Measurements from ENCODE around the gene NUP62CL.
A peak's percentile ranks its signal among the peaks of the same experiment; 100 is the strongest.
"Not testable (repeated sequence)": the region's sequence is repeated elsewhere in the genome, so short reads cannot be mapped to it uniquely, and the experiment has no call there.

The NUP62CL gene, protein sequence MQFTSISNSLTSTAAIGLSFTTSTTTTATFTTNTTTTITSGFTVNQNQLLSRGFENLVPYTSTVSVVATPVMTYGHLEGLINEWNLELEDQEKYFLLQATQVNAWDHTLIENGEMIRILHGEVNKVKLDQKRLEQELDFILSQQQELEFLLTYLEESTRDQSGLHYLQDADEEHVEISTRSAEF

DNA sequence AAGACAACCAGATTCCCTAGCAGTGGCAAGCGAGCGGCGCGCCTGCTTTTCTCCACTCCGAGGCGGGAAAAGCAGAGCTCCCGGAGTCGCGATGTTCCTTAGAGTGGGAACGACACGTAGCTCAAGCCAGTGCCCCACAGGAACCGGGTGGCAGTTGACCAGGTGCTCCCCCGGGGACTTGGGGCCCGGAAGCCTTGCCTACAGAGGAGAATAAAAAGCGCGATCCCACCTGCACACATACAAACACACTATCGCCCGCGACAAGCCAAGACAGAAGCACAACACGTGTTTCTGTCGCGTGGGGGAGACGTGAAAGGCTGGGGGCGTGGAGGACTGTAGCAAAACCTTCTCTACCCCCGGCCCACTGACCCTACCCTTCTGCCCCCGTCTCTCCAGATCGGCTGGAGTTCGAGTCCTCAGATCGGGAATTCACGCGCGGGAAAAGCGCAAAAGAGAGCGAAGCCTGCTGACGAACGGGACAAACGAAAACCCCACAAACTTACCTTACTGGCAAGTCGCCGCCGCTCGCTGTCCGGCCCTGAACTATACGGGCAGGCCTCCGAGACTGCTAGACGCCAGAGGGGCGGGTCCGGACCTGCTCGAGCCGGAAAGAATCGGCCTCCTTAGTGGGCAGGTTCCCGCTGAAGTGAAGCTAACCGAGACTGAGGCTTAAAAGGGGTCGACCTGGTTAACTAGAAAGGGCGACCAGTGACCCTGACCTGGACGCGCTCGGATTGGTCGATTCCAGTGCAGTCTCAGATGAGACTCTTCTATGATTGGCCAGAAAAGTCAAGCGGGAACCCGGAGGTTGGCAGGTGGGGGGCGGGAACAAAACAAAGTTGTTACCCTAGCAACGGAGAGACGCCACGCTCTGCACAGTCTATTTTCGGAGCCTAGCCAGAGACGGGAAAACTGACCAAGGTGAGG, at the start of gene NUP62CL, which contains the start of gene DNAAF6:
Gene NUP62CL, minus strand, starts transcription at position 664 of the 927 bp plus-strand sequence. CDS start 31,287 bp downstream, outside the sequence.
Gene DNAAF6, plus strand, starts transcription at position 842 of the 927 bp plus-strand sequence. CDS start 6,265 bp downstream, outside the sequence.
- DNase-seq (ENCODE audit: low spot score): peak; percentile 82

DNA sequence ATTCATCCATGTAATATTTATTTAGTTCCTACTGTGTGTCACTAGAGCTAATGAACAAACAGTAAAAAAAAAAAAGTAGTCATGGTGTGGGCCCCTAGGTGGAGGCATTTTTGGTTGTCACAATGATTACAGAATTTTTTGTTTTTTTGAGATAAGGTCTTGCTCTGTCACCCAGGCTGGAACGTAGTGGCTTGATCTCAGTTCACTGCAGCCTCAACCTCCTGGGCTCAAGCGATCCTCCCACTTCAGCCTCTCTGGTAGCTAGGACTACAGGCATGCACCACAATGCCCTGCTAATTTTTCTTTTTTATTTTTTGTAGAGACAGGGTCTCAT, 22.2 kb upstream of the NUP62CL start:
- no peak for DNase-seq (ENCODE audit: low spot score)

DNA sequence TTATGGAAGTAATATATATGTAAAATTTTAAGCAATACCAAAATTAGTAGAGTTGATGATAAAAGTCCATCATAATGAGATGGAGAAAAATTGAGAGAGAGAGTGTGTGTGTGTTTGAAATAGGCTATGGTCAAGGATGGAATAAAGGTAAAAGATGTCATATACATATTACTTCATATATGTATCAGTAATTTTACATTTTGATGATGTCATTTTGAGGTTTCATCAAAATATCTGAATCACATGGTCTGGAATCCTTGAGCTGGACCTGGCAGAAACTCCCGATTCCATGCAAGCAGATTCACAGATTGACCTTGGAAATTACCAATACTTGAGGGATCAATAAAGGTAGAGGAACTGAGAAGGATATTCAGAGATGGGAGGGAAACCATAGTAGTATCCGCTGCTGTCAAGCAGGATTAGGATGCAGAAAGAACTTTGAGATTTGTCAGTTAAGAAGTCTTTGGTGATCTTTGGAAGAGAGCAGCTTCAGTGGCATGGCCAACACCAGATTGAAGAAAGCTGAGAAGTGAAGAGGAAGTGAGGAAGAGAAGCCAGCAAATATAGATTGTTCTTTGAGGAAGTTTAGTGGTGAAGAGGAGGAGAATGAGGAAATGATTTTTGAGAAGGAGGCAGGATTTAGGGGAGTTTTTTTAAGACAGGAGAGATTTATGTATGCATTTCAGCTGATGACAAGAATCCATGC, 21.7 kb upstream of the NUP62CL start:
- DNase-seq (ENCODE audit: low spot score): no peak

DNA sequence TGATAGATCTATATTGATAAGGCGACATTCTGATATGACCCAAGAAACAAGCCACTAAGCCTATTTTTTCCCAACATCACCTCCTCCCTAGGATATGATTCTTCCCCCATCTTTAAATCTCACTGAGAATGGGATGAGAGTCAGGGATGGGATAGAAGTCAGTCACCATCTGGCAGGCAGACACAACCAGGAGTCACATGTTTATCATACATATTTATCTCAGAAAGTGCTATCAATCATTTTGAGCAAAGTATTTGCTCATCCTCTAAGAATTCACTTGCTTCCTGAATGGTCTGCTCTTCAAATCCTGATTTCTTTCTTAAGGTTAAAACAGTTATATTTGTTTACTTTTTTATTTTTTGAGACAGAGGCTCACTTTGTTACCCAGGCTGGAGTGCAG, 20.5 kb upstream of the NUP62CL start:
- DNase-seq (ENCODE audit: low spot score): no peak

DNA sequence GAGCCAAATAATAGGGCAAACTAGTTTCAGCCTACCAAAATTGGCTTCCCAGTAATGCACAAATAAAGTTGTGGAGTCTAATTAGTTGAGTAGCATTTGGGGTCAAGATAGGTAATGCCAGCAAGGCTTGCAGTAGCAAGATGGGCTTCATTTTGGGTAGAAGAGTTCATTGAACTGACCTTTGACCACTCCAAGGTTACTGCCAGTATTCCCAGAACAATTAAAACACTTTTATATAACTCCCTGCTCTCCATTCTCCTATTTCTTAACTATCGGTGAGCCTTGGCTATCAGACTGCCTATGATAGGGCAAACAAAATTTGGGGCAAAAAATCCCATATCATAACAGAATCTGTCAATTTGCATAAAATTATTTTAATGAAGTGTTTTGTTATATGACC, 7.2 kb upstream of the NUP62CL start:
- no peak for DNase-seq (ENCODE audit: low spot score)

DNA sequence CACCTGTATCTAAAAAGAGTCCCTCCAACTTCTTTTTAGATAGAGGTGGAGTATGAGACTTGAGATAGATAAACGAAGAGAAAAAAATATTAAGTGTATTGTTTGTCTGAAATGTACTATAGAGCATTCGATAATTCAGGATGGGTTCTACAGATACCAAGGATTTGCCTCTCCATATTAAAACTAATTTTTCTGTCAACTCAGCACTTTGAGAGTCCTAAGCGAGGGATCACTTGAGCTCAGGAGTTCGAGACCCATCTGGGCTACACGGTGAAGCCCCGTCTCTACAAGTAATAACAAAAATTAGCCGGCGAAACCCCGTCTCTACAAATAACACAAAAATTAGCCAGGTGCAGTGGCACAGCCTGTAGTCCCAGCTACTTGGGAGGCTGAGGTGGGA, 1.7 kb upstream of the NUP62CL start:
- no peak for DNase-seq (ENCODE audit: low spot score)

DNA sequence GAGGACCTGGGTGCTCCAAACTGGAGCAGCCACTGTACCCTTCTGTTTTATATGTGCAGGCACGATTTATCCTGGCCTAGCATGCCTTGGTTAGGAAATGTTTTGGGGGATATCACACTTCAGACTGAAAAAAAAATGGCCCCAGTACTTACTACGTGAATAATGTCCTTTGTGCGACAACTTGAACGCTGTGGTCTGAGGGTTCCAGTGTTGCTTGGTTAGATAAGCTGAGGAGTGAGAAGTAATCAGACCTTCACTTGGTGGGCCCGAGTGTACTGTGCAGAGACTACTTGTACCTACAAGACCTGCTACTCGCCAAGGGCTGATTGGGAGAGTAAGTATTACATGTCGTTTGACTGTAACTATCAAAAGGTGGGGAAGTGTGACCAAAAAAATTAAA, 856 bp upstream of the NUP62CL start:
- no peak for DNase-seq (ENCODE audit: low spot score)

DNA sequence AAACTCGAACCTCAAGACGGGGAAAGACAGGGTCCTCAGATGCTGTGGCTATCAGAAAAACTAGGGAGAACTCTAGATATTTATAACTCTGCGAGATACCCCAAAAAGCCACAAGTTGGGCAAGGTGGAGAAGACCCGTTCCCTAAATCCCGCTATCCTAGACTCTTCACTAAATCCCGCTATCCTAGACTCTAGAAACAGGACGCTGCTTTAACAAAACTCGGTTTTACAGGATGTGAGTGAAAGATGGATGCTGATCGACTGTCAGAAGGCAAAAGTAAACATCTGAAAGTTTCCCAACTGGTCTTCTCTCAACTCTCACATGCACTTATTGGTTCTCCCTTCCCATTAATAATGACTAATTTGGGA, 448 bp upstream of the NUP62CL start:
- DNase-seq (ENCODE audit: low spot score): no peak

DNA sequence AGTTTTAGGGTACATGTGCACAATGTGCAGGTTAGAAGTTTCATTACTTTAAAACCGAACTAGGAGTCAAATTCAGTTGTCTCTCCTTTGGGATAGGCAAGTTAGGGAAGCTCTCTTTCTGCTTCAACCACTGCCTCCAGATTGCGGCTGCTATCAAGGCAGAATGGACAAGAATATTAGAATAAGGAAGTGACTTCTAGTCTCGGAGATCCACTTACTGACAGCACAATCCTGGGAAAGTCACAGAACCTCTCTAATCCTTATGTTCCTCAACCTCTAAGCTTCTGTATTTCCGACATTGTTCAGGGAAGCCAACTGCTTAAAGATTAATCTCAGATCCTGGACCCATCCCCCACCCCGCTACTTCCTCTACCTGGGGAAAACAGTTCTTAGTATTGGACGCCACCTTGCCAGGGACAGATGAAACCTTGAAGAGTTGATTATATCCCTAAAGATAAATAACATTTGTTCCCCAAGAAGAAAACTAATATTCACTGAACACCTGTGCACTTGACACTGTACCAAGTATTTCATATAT, 2.1 kb downstream of the NUP62CL start:
- no peak for DNase-seq (ENCODE audit: low spot score)

DNA sequence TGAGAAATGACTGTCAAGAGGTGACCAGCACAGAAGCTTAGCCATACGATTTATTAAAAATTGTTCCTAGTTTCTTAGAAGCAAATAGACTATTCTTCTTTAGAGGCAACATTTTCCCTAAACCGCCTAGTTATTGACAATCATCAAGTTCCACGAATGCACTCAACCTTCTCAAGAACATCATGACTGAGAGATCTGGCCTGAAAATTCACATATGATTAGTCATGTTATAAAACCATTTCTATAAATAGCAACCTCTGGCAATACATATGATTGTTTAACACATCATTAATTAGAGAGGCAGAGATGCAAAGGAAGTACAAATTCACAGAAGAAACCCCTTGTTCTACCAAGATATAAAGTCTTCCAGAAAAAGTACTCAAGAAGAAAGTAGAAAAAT, 6.7 kb downstream of the NUP62CL start:
- DNase-seq (ENCODE audit: low spot score): no peak

DNA sequence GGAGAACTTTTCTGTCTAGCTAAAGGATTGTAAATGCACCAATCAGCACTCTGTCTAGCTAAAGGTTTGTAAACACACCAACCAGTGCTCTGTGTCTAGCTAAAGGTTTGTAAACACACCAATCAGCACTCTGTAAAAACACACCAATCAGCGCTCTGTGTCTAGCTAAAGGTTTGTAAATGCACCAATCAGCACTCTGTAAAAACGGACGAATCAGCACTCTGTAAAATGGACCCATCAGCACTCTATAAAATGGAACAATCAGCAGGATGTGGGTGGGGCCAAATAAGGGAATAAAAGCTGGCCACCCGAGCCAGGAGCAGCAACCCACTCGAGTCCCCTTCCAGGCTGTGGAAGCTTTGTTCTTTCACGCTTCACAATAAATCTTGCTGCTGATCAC, 8.2 kb downstream of the NUP62CL start:
- DNase-seq (ENCODE audit: low spot score): not testable (repeated sequence)

DNA sequence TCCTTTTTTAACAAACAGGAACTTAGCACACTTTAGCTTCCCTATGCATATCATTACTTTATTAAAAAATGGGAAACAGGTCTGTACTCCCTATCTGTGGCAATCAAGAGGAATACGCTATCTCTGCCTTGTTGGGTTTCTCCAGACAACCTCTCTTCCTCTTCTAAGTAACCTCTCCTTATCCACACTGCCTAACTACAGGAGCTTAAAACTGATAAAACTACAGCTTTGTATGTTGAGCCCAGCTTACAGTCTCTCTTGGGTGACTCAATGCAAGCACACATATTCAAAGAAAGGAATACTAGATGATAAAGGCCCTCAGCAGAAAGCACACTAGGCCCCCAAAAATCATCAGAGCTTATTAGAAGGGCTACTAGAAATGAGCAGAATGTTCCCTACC, 8.9 kb downstream of the NUP62CL start:
- DNase-seq (ENCODE audit: low spot score): no peak

DNA sequence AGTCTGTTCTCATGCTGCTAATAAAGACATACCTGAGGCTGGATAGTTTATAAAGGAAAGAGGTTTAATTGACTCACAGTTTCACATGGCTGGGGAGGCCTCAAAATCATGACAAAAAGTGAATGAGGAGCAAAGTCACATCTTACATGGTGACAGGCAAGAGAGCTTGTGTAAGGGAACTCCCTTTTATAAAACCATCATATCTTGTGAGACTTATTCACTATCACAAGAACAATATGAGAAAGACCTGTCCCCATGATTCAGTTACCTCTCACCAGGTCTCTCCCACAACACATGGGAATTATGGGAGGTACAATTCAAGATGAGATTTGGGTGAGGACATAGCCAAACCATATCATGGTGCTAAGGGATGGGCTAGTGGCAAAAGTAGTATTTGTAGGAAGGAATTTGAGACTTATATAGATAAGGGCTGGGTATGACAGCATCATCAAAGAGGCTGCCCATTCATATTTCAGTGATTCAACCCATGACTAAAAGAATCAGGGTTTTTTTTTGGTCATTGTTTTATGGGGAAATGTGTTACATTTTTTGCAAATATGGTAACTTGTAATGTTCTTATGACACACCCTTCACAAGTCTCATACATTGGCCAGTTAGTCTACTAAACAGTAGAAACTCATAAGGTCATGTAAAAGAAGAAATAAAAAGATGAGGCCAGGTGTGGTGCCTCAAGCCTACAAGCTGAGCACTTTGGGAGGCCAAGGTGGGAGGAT, 34.7 kb downstream of the NUP62CL start:
- DNase-seq (ENCODE audit: low spot score): no peak

DNA sequence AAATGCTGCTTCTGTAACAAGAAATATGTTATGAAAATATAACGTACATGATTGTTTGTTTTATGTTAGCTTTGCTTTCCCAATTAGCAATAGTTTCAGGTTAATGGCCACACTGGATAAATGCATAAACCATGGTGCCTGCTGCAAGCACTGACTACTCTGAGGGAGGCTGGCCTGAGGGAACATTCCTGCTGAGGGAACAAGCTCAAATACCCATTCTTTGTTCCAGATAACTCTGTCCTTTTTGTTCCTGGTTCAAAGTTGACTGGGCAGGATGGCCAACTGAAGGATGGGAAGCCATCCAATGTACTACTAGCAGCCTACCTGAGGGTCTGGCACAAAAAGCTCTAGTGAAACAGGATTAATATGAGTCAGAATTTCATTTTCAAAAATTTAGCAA, 37.5 kb downstream of the NUP62CL start:
- no peak for DNase-seq (ENCODE audit: low spot score)

DNA sequence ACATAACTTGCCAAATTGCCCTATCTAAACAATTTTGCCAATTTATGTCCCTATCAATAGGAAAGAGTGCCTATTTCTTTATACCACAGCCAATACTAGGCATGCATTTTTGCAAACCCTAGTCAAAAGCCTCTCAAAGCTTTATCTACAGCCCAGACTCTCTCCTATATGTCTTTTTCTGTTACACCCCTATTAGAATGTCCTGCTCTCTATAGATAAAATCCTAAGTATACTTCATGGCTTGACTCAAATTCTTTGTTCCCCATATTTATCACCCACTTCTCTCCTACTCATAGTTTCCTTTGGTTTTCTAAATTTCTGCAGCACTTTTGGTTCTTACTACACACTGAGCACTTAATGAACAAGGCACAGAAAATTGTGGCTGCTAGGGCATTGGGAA, 38.0 kb downstream of the NUP62CL start:
- DNase-seq (ENCODE audit: low spot score): no peak

DNA sequence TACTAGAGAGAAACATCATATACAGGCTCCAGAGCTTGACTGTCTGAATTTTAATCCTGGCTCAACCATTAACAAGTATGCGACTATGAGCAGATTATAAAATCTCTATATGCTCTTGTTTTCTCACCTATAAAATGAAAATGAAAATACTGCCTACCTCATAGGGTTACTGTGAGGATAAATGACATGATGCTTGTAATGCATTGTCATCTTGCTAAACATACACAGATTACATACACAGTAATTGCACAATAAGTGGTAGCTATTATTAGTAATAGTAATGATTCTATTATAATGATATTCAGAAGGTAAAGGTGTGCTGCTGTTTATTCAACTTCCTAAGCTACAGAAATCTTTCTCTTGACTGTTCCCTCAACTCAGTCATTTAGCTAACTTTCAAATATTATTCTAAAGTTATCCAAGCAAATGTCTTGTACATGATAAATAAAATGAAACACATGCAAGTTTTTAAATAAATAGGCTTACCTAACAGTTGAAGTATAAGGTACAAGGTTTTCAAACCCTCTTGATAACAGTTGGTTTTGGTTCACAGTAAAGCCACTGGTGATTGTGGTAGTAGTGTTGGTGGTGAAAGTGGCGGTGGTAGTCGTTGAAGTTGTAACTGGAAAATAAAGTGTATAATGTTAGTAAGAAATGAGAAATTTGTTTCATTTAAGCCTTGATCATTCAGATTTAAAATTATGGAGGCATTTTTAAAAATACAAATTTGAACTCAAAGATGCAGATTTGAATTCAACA, 38.9 kb downstream of the NUP62CL start:
- no peak for DNase-seq (ENCODE audit: low spot score)

DNA sequence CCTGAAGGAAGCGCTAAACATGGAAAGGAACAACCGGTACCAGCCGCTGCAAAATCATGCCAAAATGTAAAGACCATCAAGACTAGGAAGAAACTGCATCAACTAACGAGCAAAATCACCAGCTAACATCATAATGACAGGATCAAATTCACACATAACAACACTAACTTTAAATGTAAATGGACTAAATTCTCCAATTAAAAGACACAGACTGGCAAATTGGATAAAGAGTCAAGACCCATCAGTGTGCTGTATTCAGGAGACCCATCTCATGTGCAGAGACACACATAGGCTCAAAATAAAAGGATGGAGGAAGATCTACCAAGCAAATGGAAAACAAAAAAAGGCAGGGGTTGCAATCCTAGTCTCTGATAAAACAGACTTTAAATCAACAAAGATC, 48.6 kb downstream of the NUP62CL start:
- DNase-seq (ENCODE audit: low spot score): not testable (repeated sequence)

DNA sequence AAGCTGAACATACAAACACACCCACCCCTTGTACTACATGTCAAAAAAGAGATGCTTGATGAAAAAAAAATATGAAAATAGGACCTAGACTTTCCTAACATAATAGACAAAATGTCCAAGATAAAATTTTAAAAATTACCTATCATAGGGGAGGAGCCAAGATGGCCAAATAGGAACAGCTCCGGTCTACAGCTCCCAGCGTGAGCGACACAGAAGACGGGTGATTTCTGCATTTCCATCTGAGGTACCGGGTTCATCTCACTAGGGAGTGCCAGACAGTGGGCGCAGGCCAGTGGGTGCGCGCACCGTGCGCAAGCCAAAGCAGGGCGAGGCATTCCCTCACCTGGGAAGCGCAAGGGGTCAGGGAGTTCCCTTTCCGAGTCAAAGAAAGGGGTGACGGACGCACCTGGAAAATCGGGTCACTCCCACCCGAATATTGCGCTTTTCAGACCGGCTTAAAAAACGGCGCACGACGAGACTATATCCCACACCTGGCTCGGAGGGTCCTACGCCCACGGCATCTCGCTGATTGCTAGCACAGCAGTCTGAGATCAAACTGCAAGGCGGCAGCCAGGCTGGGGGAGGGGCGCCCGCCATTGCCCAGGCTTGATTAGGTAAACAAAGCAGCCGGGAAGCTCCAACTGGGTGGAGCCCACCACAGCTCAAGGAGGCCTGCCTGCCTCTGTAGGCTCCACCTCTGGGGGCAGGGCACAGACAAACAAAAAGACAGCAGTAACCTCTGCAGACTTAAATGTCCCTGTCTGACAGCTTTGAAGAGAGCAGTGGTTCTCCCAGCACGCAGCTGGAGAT, 50.4 kb downstream of the NUP62CL start:
- DNase-seq (ENCODE audit: low spot score): not testable (repeated sequence)

DNA sequence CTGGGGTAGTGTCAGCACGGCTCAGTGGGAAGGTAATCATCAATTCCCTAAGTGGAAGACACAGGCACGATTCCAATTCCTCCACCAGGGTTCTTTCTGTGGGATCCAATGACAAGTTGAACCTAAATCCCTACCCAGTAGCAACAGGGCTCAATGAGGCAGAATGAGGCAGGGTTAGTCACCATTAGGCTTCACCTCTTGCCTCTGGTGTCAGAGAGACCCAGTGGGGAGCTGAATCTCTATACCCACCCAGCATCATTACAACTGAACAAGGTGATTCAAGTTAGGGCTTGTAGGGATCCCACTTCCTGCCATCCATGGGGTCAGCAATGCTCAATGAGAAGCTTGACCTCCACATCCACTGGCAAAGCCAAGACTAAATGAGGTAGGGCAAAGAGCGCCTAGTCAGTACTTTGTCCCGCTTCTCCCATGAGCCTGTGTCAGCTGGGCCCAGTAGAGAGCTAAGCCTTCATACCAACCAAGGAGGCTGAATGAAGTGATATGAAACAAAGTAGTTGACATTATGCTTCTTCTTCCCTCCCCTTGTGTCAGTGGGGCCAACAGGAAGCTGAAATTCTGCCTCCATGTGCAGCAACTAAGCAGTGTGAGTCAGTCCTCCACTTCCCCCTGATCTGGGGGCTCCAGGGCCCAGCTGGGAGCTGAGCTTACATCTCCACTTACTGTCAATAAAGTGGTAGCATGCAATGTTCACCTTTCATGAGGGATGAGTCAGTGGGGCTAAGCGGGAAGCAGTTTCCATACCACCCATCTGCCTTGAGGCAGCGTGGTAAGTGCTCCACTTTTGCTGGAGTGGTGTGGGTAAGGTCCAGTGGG, 51.2 kb downstream of the NUP62CL start:
- DNase-seq (ENCODE audit: low spot score): peak; percentile 4

All from CD4-positive, alpha-beta T cell treated with Interleukin-15 for 4 hours (primary cell).